HEK293 (cell line): ENCODE data around the gene FAH.

ENCODE experiments used
- BCL11B ChIP-seq: fragments of 450-650 bp; formaldehyde crosslinking; IDR thresholded peaks from 2 replicates; pipeline ENCODE4 v1.5.1; 2016; ENCODE audit warnings: low read depth, missing biosample characterization, missing genetic modification characterization
- REPIN1 ChIP-seq: fragments of 450-650 bp; formaldehyde crosslinking; IDR thresholded peaks from 2 replicates; pipeline ENCODE4 v1.5.1; 2017; ENCODE audit warnings: missing biosample characterization, missing genetic modification characterization, low read depth
- YY1 ChIP-seq: fragments of 450-650 bp; formaldehyde crosslinking; IDR thresholded peaks from 2 replicates; pipeline ENCODE4 v1.5.1; 2018; ENCODE audit warnings: missing biosample characterization, missing genetic modification characterization
- ZBTB21 ChIP-seq: fragments of 450-650 bp; formaldehyde crosslinking; IDR thresholded peaks from 2 replicates; pipeline ENCODE4 v1.5.1; 2017; ENCODE audit warnings: missing biosample characterization, missing genetic modification characterization
- ZFP37 ChIP-seq: fragments of 450-650 bp; formaldehyde crosslinking; IDR thresholded peaks from 2 replicates; pipeline ENCODE4 v1.5.1; 2016; ENCODE audit warnings: missing biosample characterization, missing genetic modification characterization
- ZFP41 ChIP-seq: fragments of 450-650 bp; formaldehyde crosslinking; IDR thresholded peaks from 2 replicates; pipeline ENCODE4 v1.5.1; 2016; ENCODE audit warnings: missing biosample characterization, missing genetic modification characterization, borderline replicate concordance
- ZNF23 ChIP-seq: fragments of 450-650 bp; formaldehyde crosslinking; IDR thresholded peaks from 2 replicates; pipeline ENCODE4 v1.5.1; 2016; ENCODE audit warnings: missing biosample characterization, missing genetic modification characterization, borderline replicate concordance
- ZNF292 ChIP-seq: fragments of 450-650 bp; formaldehyde crosslinking; IDR thresholded peaks from 2 replicates; pipeline ENCODE4 v1.5.1; 2016; ENCODE audit warnings: low read depth, missing biosample characterization, missing genetic modification characterization, borderline replicate concordance
- ZNF324 ChIP-seq: fragments of 450-650 bp; formaldehyde crosslinking; IDR thresholded peaks from 2 replicates; pipeline ENCODE4 v1.5.1; 2016; ENCODE audit warnings: missing biosample characterization, missing genetic modification characterization
- TF ChIP-seq, protein P1 (sequence below): fragments of 450-650 bp; formaldehyde crosslinking; IDR thresholded peaks from 2 replicates; pipeline ENCODE4 v1.5.1; 2016; ENCODE audit warnings: missing biosample characterization, missing genetic modification characterization
- TF ChIP-seq, protein P2 (sequence below): fragments of 450-650 bp; formaldehyde crosslinking; IDR thresholded peaks from 2 replicates; pipeline ENCODE4 v1.5.1; 2016; ENCODE audit warnings: missing biosample characterization, missing genetic modification characterization
- TF ChIP-seq, protein P3 (sequence below): fragments of 450-650 bp; formaldehyde crosslinking; IDR thresholded peaks from 2 replicates; pipeline ENCODE4 v1.5.1; 2016; ENCODE audit warnings: missing biosample characterization, missing genetic modification characterization, low read depth

DNA sequence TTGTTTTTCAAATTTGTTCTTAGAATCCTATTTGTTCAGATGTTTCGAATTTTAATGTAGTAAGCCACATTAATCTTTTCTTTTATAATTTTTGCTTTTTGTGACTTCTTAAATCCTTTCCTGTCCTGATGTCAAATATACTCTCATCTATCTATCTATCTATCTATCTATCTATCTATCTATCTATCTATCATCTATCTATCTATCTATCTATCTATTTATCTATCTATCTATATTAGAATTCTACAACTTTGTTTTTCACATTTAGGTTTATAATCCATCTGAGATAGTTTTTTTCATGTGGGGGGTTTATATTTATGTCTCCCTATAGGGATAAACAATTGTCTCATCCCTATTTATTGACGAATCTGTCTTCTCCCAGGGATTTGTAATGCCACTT is 67.2 kb downstream of the FAH start:
- TF ChIP-seq ZNF324 (tag by site-specific recombination) = no peak
- no peak for TF ChIP-seq ZFP41 (tag by site-specific recombination)
- no peak for TF ChIP-seq ZNF23 (tag by site-specific recombination)
- TF ChIP-seq YY1 (tag by site-specific recombination) = no peak
- no peak for TF ChIP-seq REPIN1 (tag by site-specific recombination)
- TF ChIP-seq, protein P1, sequence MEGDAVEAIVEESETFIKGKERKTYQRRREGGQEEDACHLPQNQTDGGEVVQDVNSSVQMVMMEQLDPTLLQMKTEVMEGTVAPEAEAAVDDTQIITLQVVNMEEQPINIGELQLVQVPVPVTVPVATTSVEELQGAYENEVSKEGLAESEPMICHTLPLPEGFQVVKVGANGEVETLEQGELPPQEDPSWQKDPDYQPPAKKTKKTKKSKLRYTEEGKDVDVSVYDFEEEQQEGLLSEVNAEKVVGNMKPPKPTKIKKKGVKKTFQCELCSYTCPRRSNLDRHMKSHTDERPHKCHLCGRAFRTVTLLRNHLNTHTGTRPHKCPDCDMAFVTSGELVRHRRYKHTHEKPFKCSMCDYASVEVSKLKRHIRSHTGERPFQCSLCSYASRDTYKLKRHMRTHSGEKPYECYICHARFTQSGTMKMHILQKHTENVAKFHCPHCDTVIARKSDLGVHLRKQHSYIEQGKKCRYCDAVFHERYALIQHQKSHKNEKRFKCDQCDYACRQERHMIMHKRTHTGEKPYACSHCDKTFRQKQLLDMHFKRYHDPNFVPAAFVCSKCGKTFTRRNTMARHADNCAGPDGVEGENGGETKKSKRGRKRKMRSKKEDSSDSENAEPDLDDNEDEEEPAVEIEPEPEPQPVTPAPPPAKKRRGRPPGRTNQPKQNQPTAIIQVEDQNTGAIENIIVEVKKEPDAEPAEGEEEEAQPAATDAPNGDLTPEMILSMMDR (tag by site-specific recombination) = no peak
- TF ChIP-seq BCL11B (tag by site-specific recombination) = no peak
- TF ChIP-seq ZNF292 (tag by site-specific recombination) = no peak
- TF ChIP-seq, protein P2, sequence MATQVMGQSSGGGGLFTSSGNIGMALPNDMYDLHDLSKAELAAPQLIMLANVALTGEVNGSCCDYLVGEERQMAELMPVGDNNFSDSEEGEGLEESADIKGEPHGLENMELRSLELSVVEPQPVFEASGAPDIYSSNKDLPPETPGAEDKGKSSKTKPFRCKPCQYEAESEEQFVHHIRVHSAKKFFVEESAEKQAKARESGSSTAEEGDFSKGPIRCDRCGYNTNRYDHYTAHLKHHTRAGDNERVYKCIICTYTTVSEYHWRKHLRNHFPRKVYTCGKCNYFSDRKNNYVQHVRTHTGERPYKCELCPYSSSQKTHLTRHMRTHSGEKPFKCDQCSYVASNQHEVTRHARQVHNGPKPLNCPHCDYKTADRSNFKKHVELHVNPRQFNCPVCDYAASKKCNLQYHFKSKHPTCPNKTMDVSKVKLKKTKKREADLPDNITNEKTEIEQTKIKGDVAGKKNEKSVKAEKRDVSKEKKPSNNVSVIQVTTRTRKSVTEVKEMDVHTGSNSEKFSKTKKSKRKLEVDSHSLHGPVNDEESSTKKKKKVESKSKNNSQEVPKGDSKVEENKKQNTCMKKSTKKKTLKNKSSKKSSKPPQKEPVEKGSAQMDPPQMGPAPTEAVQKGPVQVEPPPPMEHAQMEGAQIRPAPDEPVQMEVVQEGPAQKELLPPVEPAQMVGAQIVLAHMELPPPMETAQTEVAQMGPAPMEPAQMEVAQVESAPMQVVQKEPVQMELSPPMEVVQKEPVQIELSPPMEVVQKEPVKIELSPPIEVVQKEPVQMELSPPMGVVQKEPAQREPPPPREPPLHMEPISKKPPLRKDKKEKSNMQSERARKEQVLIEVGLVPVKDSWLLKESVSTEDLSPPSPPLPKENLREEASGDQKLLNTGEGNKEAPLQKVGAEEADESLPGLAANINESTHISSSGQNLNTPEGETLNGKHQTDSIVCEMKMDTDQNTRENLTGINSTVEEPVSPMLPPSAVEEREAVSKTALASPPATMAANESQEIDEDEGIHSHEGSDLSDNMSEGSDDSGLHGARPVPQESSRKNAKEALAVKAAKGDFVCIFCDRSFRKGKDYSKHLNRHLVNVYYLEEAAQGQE (tag by site-specific recombination) = no peak
- TF ChIP-seq, protein P3, sequence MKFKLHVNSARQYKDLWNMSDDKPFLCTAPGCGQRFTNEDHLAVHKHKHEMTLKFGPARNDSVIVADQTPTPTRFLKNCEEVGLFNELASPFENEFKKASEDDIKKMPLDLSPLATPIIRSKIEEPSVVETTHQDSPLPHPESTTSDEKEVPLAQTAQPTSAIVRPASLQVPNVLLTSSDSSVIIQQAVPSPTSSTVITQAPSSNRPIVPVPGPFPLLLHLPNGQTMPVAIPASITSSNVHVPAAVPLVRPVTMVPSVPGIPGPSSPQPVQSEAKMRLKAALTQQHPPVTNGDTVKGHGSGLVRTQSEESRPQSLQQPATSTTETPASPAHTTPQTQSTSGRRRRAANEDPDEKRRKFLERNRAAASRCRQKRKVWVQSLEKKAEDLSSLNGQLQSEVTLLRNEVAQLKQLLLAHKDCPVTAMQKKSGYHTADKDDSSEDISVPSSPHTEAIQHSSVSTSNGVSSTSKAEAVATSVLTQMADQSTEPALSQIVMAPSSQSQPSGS (tag by site-specific recombination) = no peak
- TF ChIP-seq ZFP37 = no peak
- TF ChIP-seq ZBTB21 = no peak
